Right cardiac atrium (tissue), 5 donors: ENCODE results near the gene SPOCK1. TPM values are rescaled to one million over a fixed set of nuclear protein-coding genes. Genes with fewer than 3 reads are reported as not detected.
A peak's percentile ranks its signal among the peaks of the same experiment; 100 is the strongest.

ENCODE experiments used
- ATAC-seq, 2 donors: fragments of 200-7000 bp; cut with Tn5 transposase; one replicate each; pipeline versions ENCODE4 v1.8.0 to v1.9.1; 2020; ENCODE audit warnings: moderate library complexity in 2 of 2, mild to moderate bottlenecking in 1 of 2
- DNase-seq, 3 donors: peaks; one replicate each; pipeline ENCODE4 v3.0.0-alpha.2; 2020
- H3K27ac ChIP-seq: one replicate; pipeline ENCODE4 v1.5.1; 2013; ENCODE audit warnings: mild to moderate bottlenecking, low read length, control low read depth, moderate library complexity
- H3K27me3 ChIP-seq: one replicate; pipeline ENCODE4 v1.6.1; 2013; ENCODE audit not compliant: control insufficient read depth, insufficient read depth
- H3K4me1 ChIP-seq: one replicate; pipeline ENCODE4 v1.6.1; 2013; ENCODE audit warnings: low read length; ENCODE audit not compliant: control insufficient read depth, insufficient read depth
- H3K4me3 ChIP-seq: one replicate; pipeline ENCODE4 v1.5.1; 2013; ENCODE audit warnings: low read length, control low read depth
- H3K9me3 ChIP-seq: one replicate; pipeline ENCODE4 v1.6.1; 2013; ENCODE audit warnings: low read length; ENCODE audit not compliant: control insufficient read depth
- WGBS: extraction: QIAGEN DNeasy Blood & Tissue Kit; methylation state at CpG from one replicate; pipeline ENCODE4 v1.1.7; 2013; 5-methylcytosine and 5-hydroxymethylcytosine counted together
- intact Hi-C, 4 donors: fragments of 100-400 bp; cut with DNase I; formaldehyde crosslinking; loops; one replicate each; pipeline versions ENCODE4 v1.11.0 to v1.14.0; 2022 to 2023
- polyA plus RNA-seq: library from polyadenylated mRNA; stranded (reverse); fragments of 200-250 nt; gene quantifications from one replicate; pipeline ENCODE4 v1.2.3, GENCODE V29; 2013
- total RNA-seq, 4 donors: library from RNA; stranded (reverse); fragmentation: NEBNext Ultra II Directional; extraction: Animal tissue kit (Norgen Biotek cat#: 25700); gene quantifications; one replicate each; pipeline ENCODE4 v1.2.1, GENCODE V29; 2021
- donor health status: healthy with polysubstance abuse.
- donor health status: DM: no; HTN: yes; CAD: no.
- donor health status: DM: no; HTN: no; CAD: no.
- donor health status: DM: no; HTN: yes; CAD: no; lungs with severe emphysema.
- donor health status: DM: yes; HTN: yes; CAD: no.

Gene SPOCK1
- total and polyA plus RNA-seq, 5 donors, result 41.0 to 186 (median 139) TPM

DNA sequence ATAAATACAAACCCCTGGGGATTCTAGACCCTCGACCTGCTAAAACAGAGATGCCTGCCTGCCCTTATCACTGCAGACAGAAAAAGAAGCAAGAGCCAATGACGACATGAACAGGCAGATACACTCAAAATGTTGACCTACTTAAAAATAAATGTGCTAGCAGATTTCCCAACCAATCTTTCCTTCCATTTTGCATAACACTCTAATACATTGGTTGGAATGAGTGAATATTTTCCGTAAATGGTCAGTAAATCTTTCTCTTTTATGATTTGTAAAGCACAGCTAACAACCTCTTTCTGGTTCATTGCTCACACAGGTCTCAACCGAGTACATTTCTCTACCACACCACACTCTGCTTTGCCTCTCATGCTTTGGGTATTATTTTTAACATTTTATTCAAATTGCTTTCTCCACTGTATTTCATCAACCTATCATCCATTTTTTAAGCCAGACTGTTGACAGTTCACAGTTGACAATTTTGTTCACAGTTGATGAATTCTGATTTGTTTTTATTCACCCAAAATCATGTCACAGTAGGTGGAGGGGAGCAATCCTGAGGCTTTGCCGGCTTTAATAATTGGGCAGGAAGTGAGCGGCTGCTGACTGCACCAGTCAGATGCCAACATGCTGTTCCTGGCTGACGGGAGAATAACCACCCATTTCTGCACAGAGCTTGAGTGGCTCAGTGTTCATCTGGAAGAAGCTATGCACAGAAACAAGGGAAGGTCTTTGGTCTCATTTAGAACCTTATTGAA, 426.6 kb downstream of the SPOCK1 start:
- no peak overlapping the region for H3K4me3 ChIP-seq
- 37% methylated on average over 7 of the region's 7 CpGs for WGBS
- peak overlapping the region; percentile 43 for H3K27ac ChIP-seq
- no peak for DNase-seq
- intact Hi-C loops, result no loop called here
- H3K4me1 ChIP-seq, result no peaks in the 10 kb centered on the region
- H3K27me3 ChIP-seq, result no peaks in the 10 kb centered on the region
- no peaks in the 10 kb centered on the region for H3K9me3 ChIP-seq
- ATAC-seq, result peak; percentile 74 to 84

DNA sequence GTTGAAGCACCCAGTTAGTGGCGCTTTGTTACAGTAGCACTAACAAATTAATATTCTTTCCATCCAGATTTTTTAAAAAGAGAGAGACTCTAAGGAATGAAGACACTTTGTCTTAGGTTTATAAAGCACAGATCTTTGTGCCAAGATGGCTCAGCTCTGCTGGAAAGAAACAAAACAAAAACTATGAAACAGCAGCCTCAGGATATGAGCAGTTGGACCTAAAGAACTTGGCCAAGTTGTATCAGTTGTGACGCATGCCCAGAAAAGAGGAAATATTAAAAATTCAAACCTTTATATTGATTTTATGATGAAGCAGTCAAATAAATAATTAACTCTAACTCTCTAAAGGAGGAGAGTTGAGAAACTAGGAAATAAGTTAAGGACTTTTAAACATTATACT, 427.2 kb downstream of the SPOCK1 start:
- DNase-seq, result no peak
- Histone ChIP-seq H3K4me1 (no peaks in the 10 kb centered on the region), H3K27ac (no peak overlapping the region), H3K27me3 (no peaks in the 10 kb centered on the region), H3K9me3 (no peaks in the 10 kb centered on the region), H3K4me3 (no peak overlapping the region)
- WGBS, result 53% methylated on average over 2 of the region's 2 CpGs
- intact Hi-C loops, result no loop called here
- peak; percentile 47 to 52 for ATAC-seq

DNA sequence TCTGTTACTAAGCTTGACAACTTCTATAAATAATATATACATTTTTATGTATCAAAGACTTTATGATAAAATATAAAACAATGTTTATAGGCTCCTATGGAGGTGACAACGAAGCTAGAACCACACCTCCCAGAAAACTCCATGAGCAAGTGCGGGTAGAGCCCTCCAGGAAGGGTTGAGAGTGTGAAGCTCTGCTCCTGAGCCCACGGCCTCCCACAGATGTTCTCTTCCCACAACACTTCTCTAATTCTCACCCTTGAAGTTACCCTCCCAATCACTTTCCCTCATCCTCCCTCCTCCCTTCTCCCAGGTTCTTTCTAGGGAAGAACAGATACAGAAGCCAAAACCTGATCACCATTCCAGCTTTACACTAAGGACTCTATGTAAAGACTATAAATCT, 427.6 kb downstream of the SPOCK1 start:
- H3K9me3 ChIP-seq, result no peaks in the 10 kb centered on the region
- H3K4me1 ChIP-seq, result no peaks in the 10 kb centered on the region
- peak overlapping the region; percentile 18 for H3K27ac ChIP-seq
- DNase-seq (no peak), ATAC-seq (peak; percentile 7 to 13)
- H3K4me3 ChIP-seq, result no peak overlapping the region
- intact Hi-C loops, result no loop called here
- H3K27me3 ChIP-seq, result no peaks in the 10 kb centered on the region
- 66% methylated on average over 3 of the region's 3 CpGs for WGBS

DNA sequence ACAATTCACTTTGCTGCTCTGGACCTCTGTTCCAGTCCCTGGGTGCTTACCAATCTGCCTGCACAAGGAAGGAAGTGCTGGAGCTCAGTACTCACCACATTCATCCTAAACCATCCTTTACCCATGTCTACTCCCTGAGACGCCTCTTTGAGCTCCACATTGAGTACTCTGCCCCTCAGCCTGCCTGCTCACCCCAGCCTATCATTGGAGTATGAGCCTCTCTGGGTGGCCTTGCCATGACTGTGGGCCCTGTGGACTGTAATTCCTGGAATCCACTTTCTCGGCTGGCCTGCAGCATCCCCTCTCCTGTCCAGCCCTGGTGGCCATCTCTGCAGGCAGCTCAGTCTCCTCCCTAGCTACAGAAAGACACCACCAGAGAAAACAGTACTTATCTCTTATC, 428.6 kb downstream of the SPOCK1 start:
- DNase-seq, result no peak
- no peak for ATAC-seq
- WGBS, result 87% methylated on average over 2 of the region's 2 CpGs
- no peaks in the 10 kb centered on the region for H3K9me3 ChIP-seq
- intact Hi-C loops, result no loop called here
- no peaks in the 10 kb centered on the region for H3K4me1 ChIP-seq
- H3K27me3 ChIP-seq, result no peaks in the 10 kb centered on the region
- H3K4me3 ChIP-seq, result no peak overlapping the region
- no peak overlapping the region for H3K27ac ChIP-seq

DNA sequence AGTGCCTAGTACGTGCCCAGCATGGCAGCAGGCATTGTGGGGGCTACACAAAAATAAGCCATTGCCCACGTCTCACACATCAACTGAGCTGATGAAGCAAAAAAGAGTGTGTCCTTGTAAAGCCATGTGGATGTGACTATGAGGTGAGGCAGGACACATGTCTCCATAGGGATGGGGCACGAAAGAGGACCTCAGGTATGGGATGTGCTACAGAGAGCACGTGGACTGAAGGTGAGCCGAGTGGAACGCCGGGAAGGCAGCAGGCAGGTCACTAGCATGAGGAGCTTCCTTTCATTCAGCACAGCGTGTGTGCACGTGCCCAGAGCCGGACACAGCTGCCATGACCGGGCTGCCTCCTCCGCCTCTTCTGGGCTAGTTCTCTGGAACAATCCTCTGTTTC, 429.8 kb downstream of the SPOCK1 start:
- whole genome bisulfite sequencing, result 89% methylated on average over 12 of the region's 12 CpGs
- Histone ChIP-seq H3K4me3 (no peak overlapping the region), H3K27ac (no peak overlapping the region), H3K27me3 (no peaks in the 10 kb centered on the region), H3K9me3 (no peaks in the 10 kb centered on the region), H3K4me1 (no peaks in the 10 kb centered on the region)
- no peak for DNase-seq
- intact Hi-C loops, result no loop called here
- ATAC-seq, result no peak

DNA sequence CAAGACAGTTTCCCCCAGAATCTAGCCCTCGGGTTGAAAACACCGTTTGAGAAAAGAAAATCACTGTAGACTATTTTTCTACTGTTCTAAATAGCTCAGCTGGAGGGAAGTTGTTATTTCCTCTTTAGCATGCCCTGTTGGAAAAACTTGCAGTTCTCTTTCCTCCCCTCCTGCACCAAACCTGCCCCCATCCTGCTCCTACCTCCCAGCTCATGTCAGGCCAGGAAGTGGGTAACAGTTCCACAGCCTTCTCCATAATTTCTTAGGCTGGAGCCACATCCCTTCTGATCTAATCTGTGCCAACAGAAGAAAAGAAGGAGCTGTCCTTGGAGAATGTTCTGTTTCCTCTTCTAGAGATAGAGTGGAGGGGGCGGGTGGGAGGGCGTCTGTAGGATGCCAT, 437.7 kb downstream of the SPOCK1 start:
- no peaks in the 10 kb centered on the region for H3K9me3 ChIP-seq
- H3K4me1 ChIP-seq, result no peaks in the 10 kb centered on the region
- H3K27ac ChIP-seq, result no peak overlapping the region
- H3K4me3 ChIP-seq, result no peak overlapping the region
- intact Hi-C loops, result no loop called here
- H3K27me3 ChIP-seq, result no peaks in the 10 kb centered on the region
- WGBS, result 43% methylated on average over 4 of the region's 4 CpGs
- DNase-seq, result no peak
- no peak for ATAC-seq

DNA sequence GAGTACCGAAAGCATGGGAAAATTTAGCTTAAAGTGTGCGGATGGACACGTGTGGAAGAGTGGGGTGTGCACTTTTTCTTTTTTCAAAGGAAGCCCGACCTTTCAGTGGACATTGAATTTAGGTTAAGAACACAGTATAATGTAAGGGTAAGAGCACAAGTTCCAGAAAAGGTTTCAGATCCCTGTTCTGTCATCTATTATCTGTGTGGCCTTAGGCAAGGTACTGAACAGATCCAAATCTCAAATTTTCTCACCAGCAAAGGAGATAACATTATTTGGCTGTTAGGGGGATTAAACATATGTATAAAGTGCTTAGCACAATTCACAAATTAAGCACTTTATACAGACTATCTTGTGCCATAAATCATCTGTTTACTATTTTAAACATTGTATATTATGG, 441.0 kb downstream of the SPOCK1 start:
- Histone ChIP-seq H3K27me3 (no peaks in the 10 kb centered on the region), H3K4me3 (no peak overlapping the region), H3K9me3 (no peaks in the 10 kb centered on the region), H3K4me1 (peaks cover 4% of the 10 kb centered on the region), H3K27ac (no peak overlapping the region)
- ATAC-seq (no peak), DNase-seq (no peak)
- intact Hi-C loops, result no loop called here
- 88% methylated on average over 4 of the region's 4 CpGs for WGBS

DNA sequence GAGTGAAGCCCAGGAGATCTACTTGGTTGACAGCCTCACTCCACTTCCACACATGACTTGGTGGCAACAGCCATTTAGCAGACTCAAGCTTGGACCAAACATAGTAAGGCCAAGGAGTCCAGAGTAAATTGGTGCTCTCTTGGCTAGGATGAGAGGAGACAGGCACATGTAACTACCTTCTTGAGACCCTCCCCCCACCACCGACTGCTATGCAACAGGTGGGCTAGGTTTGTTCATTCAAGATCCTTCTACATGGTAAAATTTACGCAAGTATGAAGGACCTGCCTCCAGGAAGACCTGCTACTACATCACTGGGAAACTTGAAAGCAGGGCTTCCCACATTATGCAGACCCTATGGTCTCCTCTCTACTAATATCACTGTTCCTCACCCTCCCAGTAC, 442.4 kb downstream of the SPOCK1 start:
- H3K27me3 ChIP-seq, result no peaks in the 10 kb centered on the region
- H3K4me3 ChIP-seq, result no peak overlapping the region
- ATAC-seq, result no peak
- peaks cover 4% of the 10 kb centered on the region for H3K4me1 ChIP-seq
- intact Hi-C loops, result no loop called here
- DNase-seq, result no peak
- 89% methylated on average over 2 of the region's 2 CpGs for WGBS
- no peak overlapping the region for H3K27ac ChIP-seq
- no peaks in the 10 kb centered on the region for H3K9me3 ChIP-seq

DNA sequence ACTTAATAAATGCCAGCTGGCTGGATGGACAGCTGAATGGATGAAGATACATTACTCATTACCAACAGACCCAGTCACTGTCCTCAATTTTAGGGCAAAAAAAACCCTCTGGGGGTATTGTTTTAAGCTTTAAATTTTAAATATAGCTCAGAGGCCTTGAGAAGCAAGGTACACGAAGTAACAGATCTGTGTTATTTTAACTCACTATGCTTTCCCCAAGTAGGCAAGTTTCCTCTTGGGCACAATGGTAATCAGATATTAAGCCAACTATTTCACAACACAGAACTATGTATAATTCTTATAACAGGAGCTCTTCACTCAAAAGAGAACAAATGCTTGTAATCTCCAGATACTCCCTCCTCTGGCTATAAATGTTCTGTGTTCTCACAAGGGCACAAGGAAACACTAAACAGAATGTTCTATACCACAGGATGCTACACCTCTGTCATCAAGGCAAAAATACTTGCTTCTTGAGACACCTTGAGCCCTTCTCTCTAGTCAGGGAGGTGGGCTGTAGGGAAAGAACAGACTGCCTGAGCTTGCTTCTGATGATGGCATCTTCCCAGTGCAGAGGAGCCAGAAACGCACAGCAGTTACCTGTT, 443.8 kb downstream of the SPOCK1 start:
- no peak overlapping the region for H3K4me3 ChIP-seq
- H3K4me1 ChIP-seq, result peaks cover 4% of the 10 kb centered on the region
- no peak overlapping the region for H3K27ac ChIP-seq
- no peaks in the 10 kb centered on the region for H3K27me3 ChIP-seq
- intact Hi-C loops, result no loop called here
- ATAC-seq (peak in 1 of 2 donors; percentile 48), DNase-seq (no peak)
- WGBS, result 66% methylated on average over 2 of the region's 2 CpGs
- H3K9me3 ChIP-seq, result no peaks in the 10 kb centered on the region

DNA sequence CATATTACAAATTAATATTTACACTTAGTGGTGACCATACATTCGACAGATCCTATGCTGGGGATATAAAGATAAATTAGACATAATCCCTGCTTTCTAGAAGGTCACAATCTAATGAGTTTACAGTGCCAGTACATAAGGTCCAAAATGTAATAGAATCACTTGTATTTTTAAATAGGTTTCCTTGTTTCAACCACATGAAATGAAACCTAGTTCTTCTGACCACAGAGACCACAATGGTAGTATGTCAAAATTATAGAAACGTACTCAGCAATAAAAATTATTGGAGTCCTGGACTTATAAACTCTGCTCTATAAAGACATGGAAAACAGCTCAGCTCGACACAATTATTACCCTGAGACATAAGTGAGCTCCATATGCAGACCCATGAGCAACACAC, 444.3 kb downstream of the SPOCK1 start:
- ATAC-seq, result no peak
- Histone ChIP-seq H3K27ac (no peak overlapping the region), H3K27me3 (no peaks in the 10 kb centered on the region), H3K4me1 (peaks cover 4% of the 10 kb centered on the region), H3K4me3 (no peak overlapping the region), H3K9me3 (no peaks in the 10 kb centered on the region)
- intact Hi-C loops, result no loop called here
- 84% methylated on average over 3 of the region's 3 CpGs for WGBS
- DNase-seq, result no peak

DNA sequence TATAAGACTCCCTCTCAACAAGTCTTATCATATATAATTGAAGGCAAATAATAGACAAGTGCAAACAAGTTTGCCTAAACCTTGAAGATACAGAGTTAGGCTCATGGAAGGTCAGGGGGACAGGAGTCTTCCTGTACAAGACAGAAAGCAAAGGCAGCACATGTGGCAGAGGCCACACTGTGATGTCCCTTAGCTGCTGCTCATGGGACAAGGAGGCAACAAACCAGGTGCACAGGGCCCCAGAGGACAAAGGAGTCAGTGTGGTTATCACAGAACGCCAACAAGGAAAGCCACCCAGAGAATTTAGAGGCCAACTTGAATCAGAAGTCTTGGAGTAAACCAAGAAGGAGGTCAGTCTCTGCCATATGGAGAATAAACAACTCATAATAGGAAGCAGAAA, 444.8 kb downstream of the SPOCK1 start:
- H3K27ac ChIP-seq, result no peak overlapping the region
- H3K27me3 ChIP-seq, result no peaks in the 10 kb centered on the region
- no peak overlapping the region for H3K4me3 ChIP-seq
- no peak for DNase-seq
- intact Hi-C loops, result no loop called here
- peaks cover 4% of the 10 kb centered on the region for H3K4me1 ChIP-seq
- WGBS, result 87% methylated on average over 1 of the region's 1 CpG
- ATAC-seq, result no peak
- no peaks in the 10 kb centered on the region for H3K9me3 ChIP-seq
